Smooth muscle cell (in vitro differentiated cells): ENCODE data around the gene CPA3. TPM values are rescaled to one million over a fixed set of nuclear protein-coding genes. Genes with fewer than 3 reads are reported as not detected.
A peak's percentile ranks its signal among the peaks of the same experiment; 100 is the strongest.

Experiments used
- DNase-seq: peaks from one replicate; lab custom pipeline; 2025; ENCODE audit not compliant: unreplicated experiment; lab: John Stamatoyannopoulos, UW
- H2AFZ ChIP-seq: fragments of 200-600 bp; sonication (generic); 2 replicates; pipeline ENCODE4 v1.6.0; 2016; ENCODE audit warnings: antibody characterized with exemption, low read depth, mild to moderate bottlenecking
- H3F3A ChIP-seq: fragments of 200-600 bp; sonication (generic); 2 replicates; pipeline ENCODE4 v1.6.0; 2017; ENCODE audit warnings: antibody characterized with exemption, low read depth
- H3K27ac ChIP-seq: fragments of 200-600 bp; sonication (generic); 2 replicates; pipeline ENCODE4 v1.5.1; 2016; ENCODE audit warnings: low read depth, mild to moderate bottlenecking
- H3K27me3 ChIP-seq: fragments of 200-600 bp; sonication (generic); 2 replicates; pipeline ENCODE4 v1.6.1; 2016; ENCODE audit warnings: low read depth, mild to moderate bottlenecking
- H3K36me3 ChIP-seq: fragments of 200-600 bp; sonication (generic); 2 replicates; pipeline ENCODE4 v1.5.1; 2016; ENCODE audit warnings: low read depth
- H3K4me1 ChIP-seq: fragments of 200-600 bp; sonication (generic); 2 replicates; pipeline ENCODE4 v1.5.1; 2016; ENCODE audit warnings: low read depth
- H3K4me2 ChIP-seq: fragments of 200-600 bp; sonication (generic); 2 replicates; pipeline ENCODE4 v1.6.0; 2016; ENCODE audit warnings: mild to moderate bottlenecking
- H3K4me3 ChIP-seq: fragments of 200-600 bp; sonication (generic); 2 replicates; pipeline ENCODE4 v1.5.1; 2016; ENCODE audit warnings: mild to moderate bottlenecking
- H3K79me2 ChIP-seq: fragments of 200-600 bp; sonication (generic); 2 replicates; pipeline ENCODE4 v1.6.0; 2016; ENCODE audit warnings: low read depth, mild to moderate bottlenecking
- H3K9ac ChIP-seq: fragments of 200-600 bp; sonication (generic); 2 replicates; pipeline ENCODE4 v1.6.0; 2016; ENCODE audit warnings: low read depth
- H3K9me3 ChIP-seq: fragments of 200-600 bp; sonication (generic); replicated peaks from 2 replicates; pipeline ENCODE4 v1.5.1; 2016; ENCODE audit warnings: low read depth
- H4K20me1 ChIP-seq: fragments of 200-600 bp; sonication (generic); 2 replicates; pipeline ENCODE4 v1.6.0; 2016; ENCODE audit warnings: low read depth
- CTCF ChIP-seq: fragments of 200-600 bp; sonication (generic); IDR thresholded peaks from 2 replicates; pipeline ENCODE4 v1.5.1; 2017; ENCODE audit warnings: borderline replicate concordance, mild to moderate bottlenecking, antibody characterized with exemption; ENCODE audit not compliant: insufficient read depth, poor library complexity, severe bottlenecking
- WGBS: methylation state at CpG from one replicate; pipeline ENCODE4 v1.1.7; 2016; ENCODE audit warnings: low lambda C conversion rate; 5-methylcytosine and 5-hydroxymethylcytosine counted together
- polyA plus RNA-seq: library from polyadenylated mRNA; unstranded; fragments of >200 nt; fragmentation: Nextera tagmentation; extraction: Ambion mirVana; gene quantifications from 2 replicates; pipeline ENCODE4 v1.2.1, GENCODE V29; 2016
- total RNA-seq: library from RNA; depleted of rRNA; stranded (reverse); fragments of >200 nt; gene quantifications from 2 replicates; pipeline ENCODE4 v1.2.3, GENCODE V29; 2014

Gene CPA3
- total and polyA plus RNA-seq, 2 experiments from 2014 or later: not detected

DNA sequence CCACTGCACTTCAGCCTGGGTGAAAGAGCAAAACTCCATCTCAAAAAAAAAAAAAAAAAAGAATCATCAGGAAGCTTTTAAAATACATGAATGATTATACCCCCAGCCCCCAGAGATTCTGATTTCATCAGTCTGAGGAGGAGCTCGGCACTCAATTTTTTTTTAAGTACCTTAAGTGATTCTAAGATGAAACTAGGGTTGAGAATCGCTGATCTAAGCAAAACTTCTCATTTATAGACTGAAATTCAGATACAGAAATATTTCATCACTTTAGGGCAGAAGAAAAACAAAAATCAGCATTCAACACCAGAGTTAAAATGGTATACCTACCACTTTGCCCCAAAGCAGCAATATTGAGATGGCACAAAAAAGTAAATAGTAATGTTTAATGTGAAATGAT is 24.7 kb downstream of the CPA3 start:
- DNase-seq: no peak
- Histone ChIP-seq H3K27me3 (no peaks in the 10 kb centered on the region), H3K27ac (no peak overlapping the region), H3K4me3 (no peak overlapping the region), H3K4me2 (no peak overlapping the region), H3K9ac (no peak overlapping the region), H4K20me1 (no peaks in the 10 kb centered on the region), H3K79me2 (no peaks in the 10 kb centered on the region), H3K36me3 (no peaks in the 10 kb centered on the region), H3K9me3 (no peaks in the 10 kb centered on the region), H3F3A (no peaks in the 10 kb centered on the region), H3K4me1 (no peaks in the 10 kb centered on the region), H2AFZ (no peak overlapping the region)
- WGBS: 93% methylated on average over 2 of the region's 2 CpGs
- TF ChIP-seq CTCF: no peak

DNA sequence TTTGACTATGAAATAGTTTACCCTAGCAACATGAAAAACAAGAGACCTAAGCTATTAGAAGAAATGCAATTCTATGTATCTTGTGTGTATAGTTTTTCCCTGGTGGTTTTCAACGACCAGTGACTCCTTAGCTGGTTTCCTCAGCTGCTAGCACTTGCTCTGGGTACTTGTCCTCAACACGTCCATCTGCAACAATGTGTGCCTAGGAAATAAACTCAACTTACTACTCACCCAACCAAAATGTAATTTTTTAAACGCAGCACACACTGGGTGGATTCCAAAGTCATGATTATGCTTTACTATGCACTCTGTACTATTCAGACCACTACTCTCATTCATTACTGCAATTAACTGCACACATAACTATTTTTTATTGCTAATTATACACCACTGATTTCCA is 31.0 kb downstream of the CPA3 start:
- DNase-seq: no peak
- 64% methylated on average over 3 of the region's 3 CpGs for WGBS
- Histone ChIP-seq H3K9me3 (no peaks in the 10 kb centered on the region), H3K27ac (no peak overlapping the region), H3K36me3 (no peaks in the 10 kb centered on the region), H4K20me1 (no peaks in the 10 kb centered on the region), H2AFZ (no peak overlapping the region), H3K4me1 (no peaks in the 10 kb centered on the region), H3K4me3 (no peak overlapping the region), H3K79me2 (no peaks in the 10 kb centered on the region), H3K27me3 (peaks cover 9% of the 10 kb centered on the region), H3F3A (no peaks in the 10 kb centered on the region), H3K4me2 (no peak overlapping the region), H3K9ac (no peak overlapping the region)
- no peak for TF ChIP-seq CTCF

DNA sequence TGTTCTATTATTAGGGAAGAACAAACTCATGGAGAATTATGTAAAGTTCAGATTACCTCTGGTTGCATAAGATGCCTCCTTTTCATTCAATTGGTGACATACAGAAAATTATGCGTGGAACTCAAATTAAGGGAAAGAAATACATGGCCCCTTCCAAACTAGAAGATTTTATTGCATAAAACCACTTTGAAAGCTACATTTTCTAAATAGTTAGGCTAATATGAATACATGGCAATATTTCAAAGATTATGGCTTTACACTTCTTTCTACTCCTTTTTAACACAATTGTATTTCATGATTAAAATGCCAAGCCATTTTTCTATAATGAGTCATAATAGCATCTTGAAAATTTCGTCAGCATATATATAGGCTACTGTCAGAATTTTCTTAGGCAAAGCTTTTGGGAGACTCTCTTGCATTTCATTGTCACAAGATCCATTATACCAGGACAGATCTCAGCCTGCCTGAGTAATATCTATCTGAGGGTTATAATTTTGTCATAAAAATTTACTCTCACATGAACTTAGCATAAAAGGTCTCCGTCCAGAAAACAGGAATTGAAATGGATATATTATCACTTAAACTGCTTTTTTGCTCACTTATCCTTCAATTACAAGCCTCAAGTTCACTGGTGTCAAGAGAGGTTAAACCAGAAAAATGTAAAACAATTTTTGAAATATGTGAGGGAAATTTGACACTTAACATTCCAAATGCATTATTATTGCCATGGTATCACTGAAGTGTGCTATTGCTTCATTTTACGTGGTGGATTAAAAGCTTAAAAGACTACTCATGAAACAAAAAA is 37.1 kb downstream of the CPA3 start:
- no peak overlapping the region for H3K4me3 ChIP-seq
- peak overlapping the region; percentile 28 for H3K27ac ChIP-seq
- H3K27me3 ChIP-seq: peaks cover under 1% of the 10 kb centered on the region
- 80% methylated on average over 4 of the region's 4 CpGs for WGBS
- no peaks in the 10 kb centered on the region for H3F3A ChIP-seq
- H3K79me2 ChIP-seq: no peaks in the 10 kb centered on the region
- no peak for DNase-seq
- H3K36me3 ChIP-seq: no peaks in the 10 kb centered on the region
- no peak overlapping the region for H2AFZ ChIP-seq
- H3K9ac ChIP-seq: no peak overlapping the region
- no peaks in the 10 kb centered on the region for H3K9me3 ChIP-seq
- H3K4me2 ChIP-seq: peak overlapping the region; percentile 34
- TF ChIP-seq CTCF: no peak
- no peaks in the 10 kb centered on the region for H3K4me1 ChIP-seq
- no peaks in the 10 kb centered on the region for H4K20me1 ChIP-seq

DNA sequence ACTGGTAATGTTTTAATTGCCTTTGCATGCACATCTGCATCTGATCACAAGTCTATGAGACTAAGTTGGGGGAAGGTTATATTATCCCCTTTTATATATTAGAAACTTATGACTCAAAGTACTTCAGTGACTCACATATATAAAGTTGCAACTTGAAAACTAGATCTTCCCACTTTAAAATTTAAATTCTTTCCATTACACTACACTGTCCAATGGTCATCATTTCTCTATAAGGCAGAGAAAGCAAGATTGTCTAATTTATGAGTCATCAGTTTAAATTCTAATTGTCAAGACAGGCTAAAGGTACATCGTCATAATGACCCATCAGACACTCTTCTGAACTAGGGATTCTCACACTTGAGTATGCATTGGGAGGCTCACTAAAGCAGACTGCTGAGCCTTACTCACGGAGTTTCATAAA is 37.9 kb downstream of the CPA3 start:
- Histone ChIP-seq H3K4me3 (no peak overlapping the region), H4K20me1 (no peaks in the 10 kb centered on the region), H3K9ac (no peak overlapping the region), H3K9me3 (no peaks in the 10 kb centered on the region), H3K36me3 (no peaks in the 10 kb centered on the region), H3K27me3 (no peaks in the 10 kb centered on the region), H3K27ac (no peak overlapping the region), H3K4me2 (peak overlapping the region; percentile 34), H3F3A (no peaks in the 10 kb centered on the region), H3K79me2 (no peaks in the 10 kb centered on the region), H3K4me1 (no peaks in the 10 kb centered on the region), H2AFZ (no peak overlapping the region)
- TF ChIP-seq CTCF: no peak
- no peak for DNase-seq
- 76% methylated on average over 2 of the region's 2 CpGs for WGBS
